Neuronal stem cell (in vitro differentiated cells): Measurements from ENCODE around the gene HTRA3.
A peak's percentile ranks its signal among the peaks of the same experiment; 100 is the strongest.

Source experiments
- DNase-seq: peaks from one replicate; pipeline ENCODE4 v3.0.0-alpha.2; 2013; ENCODE audit warnings: low spot score
- H2AFZ ChIP-seq: one replicate; pipeline ENCODE4 v1.6.1; 2013; ENCODE audit warnings: mild to moderate bottlenecking, low read length, inconsistent platforms
- H2AK5ac ChIP-seq: 2 replicates; pipeline ENCODE4 v1.6.1; 2013; ENCODE audit warnings: low read depth, mild to moderate bottlenecking, inconsistent platforms, low read length, moderate library complexity, mixed read lengths
- H2BK120ac ChIP-seq: 2 replicates; pipeline ENCODE4 v1.6.1; 2013; ENCODE audit warnings: low read depth, mild to moderate bottlenecking, inconsistent platforms, low read length, moderate library complexity, mixed read lengths
- H2BK12ac ChIP-seq: one replicate; pipeline ENCODE4 v1.6.1; 2013; ENCODE audit warnings: low read length, inconsistent platforms
- H2BK15ac ChIP-seq: 2 replicates; pipeline ENCODE4 v1.6.1; 2013; ENCODE audit warnings: mild to moderate bottlenecking, low read length, inconsistent platforms, mixed read lengths
- H2BK5ac ChIP-seq: one replicate; pipeline ENCODE4 v1.6.1; 2013; ENCODE audit warnings: inconsistent platforms, mild to moderate bottlenecking, low read length, moderate library complexity
- H3K14ac ChIP-seq: one replicate; pipeline ENCODE4 v1.6.1; 2013; ENCODE audit warnings: low read length, inconsistent platforms
- H3K18ac ChIP-seq: 2 replicates; pipeline ENCODE4 v1.6.1; 2013; ENCODE audit warnings: low read length, inconsistent platforms
- H3K23ac ChIP-seq: 2 replicates; pipeline ENCODE4 v1.6.1; 2013; ENCODE audit warnings: low read depth, mild to moderate bottlenecking, mixed read lengths, low read length, inconsistent platforms; ENCODE audit not compliant: poor library complexity
- H3K27ac ChIP-seq: replicated peaks from 3 replicates; pipeline ENCODE4 v1.5.1; 2013; ENCODE audit warnings: low read length, inconsistent platforms
- H3K27me3 ChIP-seq, 3 experiments: 2 replicates each; pipeline ENCODE4 v1.6.1; 2013; ENCODE audit warnings: low read length in 3 of 3, mild to moderate bottlenecking in 2 of 3, inconsistent platforms in 1 of 3, low read depth in 1 of 3, mixed read lengths in 1 of 3, moderate library complexity in 1 of 3; ENCODE audit not compliant: control insufficient read depth in 3 of 3, insufficient read depth in 3 of 3
- H3K36me3 ChIP-seq, 2 donors: replicated peaks in 1 of 2; 2 replicates each; pipeline ENCODE4 v1.6.1; 2013; ENCODE audit warnings: low read length in 2 of 2; ENCODE audit not compliant: control insufficient read depth in 2 of 2, insufficient read depth in 2 of 2
- H3K4ac ChIP-seq: 2 replicates; pipeline ENCODE4 v1.6.1; 2013; ENCODE audit warnings: inconsistent platforms, mild to moderate bottlenecking, low read length, moderate library complexity
- H3K4me1 ChIP-seq, 2 donors: 1 replicate in 1 of 2; 2 replicates in 1 of 2; pipeline ENCODE4 v1.6.1; 2013; ENCODE audit warnings: low read length in 2 of 2, low read depth in 1 of 2; ENCODE audit not compliant: control insufficient read depth in 2 of 2, insufficient read depth in 1 of 2
- H3K4me2 ChIP-seq: one replicate; pipeline ENCODE4 v1.6.1; 2013; ENCODE audit warnings: mild to moderate bottlenecking, low read length, inconsistent platforms; ENCODE audit not compliant: insufficient read depth, poor library complexity, severe bottlenecking
- H3K4me3 ChIP-seq, 2 donors: 2 replicates each; pipeline ENCODE4 v1.5.1; 2013; ENCODE audit warnings: low read length in 2 of 2, mild to moderate bottlenecking in 2 of 2, inconsistent platforms in 1 of 2, moderate library complexity in 1 of 2
- H3K79me1 ChIP-seq: one replicate; pipeline ENCODE4 v1.6.1; 2013; ENCODE audit warnings: low read depth, mild to moderate bottlenecking, inconsistent platforms, low read length, moderate library complexity
- H3K9ac ChIP-seq: one replicate; pipeline ENCODE4 v1.6.1; 2013; ENCODE audit warnings: mild to moderate bottlenecking, low read depth, low read length, inconsistent platforms; ENCODE audit not compliant: poor library complexity
- H3K9me3 ChIP-seq, 2 donors: replicated peaks in 1 of 2; 2 replicates each; pipeline versions ENCODE3 to v1.6.1; 2013; ENCODE audit warnings: low read length in 2 of 2, mild to moderate bottlenecking in 2 of 2, inconsistent platforms in 1 of 2, low read depth in 1 of 2, mixed read lengths in 1 of 2, moderate library complexity in 1 of 2; ENCODE audit not compliant: control insufficient read depth in 2 of 2, insufficient read depth in 1 of 2
- H4K8ac ChIP-seq: one replicate; pipeline ENCODE4 v1.6.1; 2013; ENCODE audit warnings: low read depth, mild to moderate bottlenecking, inconsistent platforms, low read length, moderate library complexity
- H4K91ac ChIP-seq: one replicate; pipeline ENCODE4 v1.6.1; 2013; ENCODE audit warnings: low read length, low read depth, mild to moderate bottlenecking, inconsistent platforms; ENCODE audit not compliant: poor library complexity
- WGBS, 2 donors: extraction: QIAGEN DNeasy Blood & Tissue Kit; methylation state at CpG; one replicate each; pipeline ENCODE4 v1.1.7; 2013; ENCODE audit warnings: missing lambda C conversion rate in 2 of 2, mixed read lengths in 1 of 2; ENCODE audit not compliant: insufficient read length in 2 of 2, insufficient replicate concordance in 1 of 2; ENCODE audit errors: extremely low coverage in 2 of 2; 5-methylcytosine and 5-hydroxymethylcytosine counted together

HTRA3 gene

GRCh38 chr4:8307714-8308113 lies 38.2 kb downstream of the HTRA3 start:
- Histone ChIP-seq H3K9ac (no peak overlapping the region), H3K4me1 (peaks cover 0 to 8% of the 10 kb centered on the region in 2 donors), H3K27me3 (peaks cover 0 to 11% (median 0%) of the 10 kb centered on the region in 3 experiments), H3K36me3 (no peaks in the 10 kb centered on the region), H2BK12ac (no peak overlapping the region), H3K27ac (no peak overlapping the region), H4K91ac (no peak overlapping the region), H2BK120ac (no peak overlapping the region), H3K18ac (peak overlapping the region; percentile 17), H3K4me2 (no peak overlapping the region), H2BK5ac (no peak overlapping the region), H3K4me3 (no peak overlapping the region), H2BK15ac (no peak overlapping the region), H3K23ac (peak overlapping the region; percentile 30), H2AFZ (no peak overlapping the region), H3K4ac (peak overlapping the region; percentile 17), H3K9me3 (peaks cover 0 to 2% of the 10 kb centered on the region in 2 donors), H2AK5ac (peak overlapping the region; percentile 47), H4K8ac (no peak overlapping the region), H3K79me1 (peaks cover 3% of the 10 kb centered on the region), H3K14ac (peak overlapping the region; percentile 72)
- no peak for DNase-seq
- WGBS, 2 donors = no CpG with 5 or more reads among the region's 7 CpGs

- Histone ChIP-seq H3K4me3 (no peak overlapping the region), H2BK5ac (no peak overlapping the region), H3K4me1 (peaks cover 0 to 8% of the 10 kb centered on the region in 2 donors), H2AFZ (no peak overlapping the region), H3K18ac (no peak overlapping the region), H3K9ac (no peak overlapping the region), H4K91ac (no peak overlapping the region), H2AK5ac (peak overlapping the region; percentile 47), H3K4me2 (no peak overlapping the region), H3K79me1 (peaks cover 3% of the 10 kb centered on the region), H3K14ac (no peak overlapping the region), H4K8ac (no peak overlapping the region), H2BK15ac (no peak overlapping the region), H3K4ac (no peak overlapping the region), H3K9me3 (peaks cover 2 to 3% of the 10 kb centered on the region in 2 donors), H3K27ac (no peak overlapping the region), H3K23ac (no peak overlapping the region), H3K27me3 (peaks cover 0 to 11% (median 0%) of the 10 kb centered on the region in 3 experiments), H2BK12ac (no peak overlapping the region), H3K36me3 (no peaks in the 10 kb centered on the region), H2BK120ac (no peak overlapping the region)
- no peak for DNase-seq
- no CpG with 5 or more reads among the region's 9 CpGs for WGBS, 2 donors
These were observed 38.6 kb downstream of the HTRA3 start for GRCh38 chr4:8308144-8308543.

GRCh38 chr4:8308856-8309771 lies 39.6 kb downstream of the HTRA3 start:
- WGBS, 2 donors = no CpG with 5 or more reads among the region's 24 CpGs
- DNase-seq = no peak
- Histone ChIP-seq H3K4me1 (peaks cover 0 to 7% of the 10 kb centered on the region in 2 donors), H3K4ac (peak overlapping the region; percentile 28), H4K91ac (no peak overlapping the region), H3K18ac (peak overlapping the region; percentile 83), H2BK120ac (peak overlapping the region; percentile 82), H3K9ac (peak overlapping the region; percentile 2), H3K14ac (peak overlapping the region; percentile 91), H4K8ac (peak overlapping the region; percentile 56), H2BK15ac (peak overlapping the region; percentile 38), H2AK5ac (peak overlapping the region; percentile 88), H3K4me3 (no peak overlapping the region), H2AFZ (no peak overlapping the region), H3K27ac (no peak overlapping the region), H3K79me1 (peaks cover 3% of the 10 kb centered on the region), H3K4me2 (no peak overlapping the region), H3K23ac (peak overlapping the region; percentile 81), H3K9me3 (peaks cover 2 to 3% of the 10 kb centered on the region in 2 donors), H2BK12ac (peak overlapping the region; percentile 49), H3K36me3 (no peaks in the 10 kb centered on the region), H2BK5ac (peak overlapping the region; percentile 8), H3K27me3 (peaks cover 0 to 11% (median 0%) of the 10 kb centered on the region in 3 experiments)

- H3K79me1 ChIP-seq = peaks cover 3% of the 10 kb centered on the region
- H2BK15ac ChIP-seq = no peak overlapping the region
- no peak overlapping the region for H2BK5ac ChIP-seq
- H3K4me3 ChIP-seq = no peak overlapping the region
- no peak overlapping the region for H4K91ac ChIP-seq
- no peak overlapping the region for H3K23ac ChIP-seq
- H4K8ac ChIP-seq = no peak overlapping the region
- H2BK120ac ChIP-seq = no peak overlapping the region
- no peak overlapping the region for H2AK5ac ChIP-seq
- H3K4me2 ChIP-seq = no peak overlapping the region
- no peaks in the 10 kb centered on the region for H3K36me3 ChIP-seq
- H3K27ac ChIP-seq = no peak overlapping the region
- no peak overlapping the region for H3K9ac ChIP-seq
- H2AFZ ChIP-seq = no peak overlapping the region
- H3K14ac ChIP-seq = no peak overlapping the region
- peaks cover 4 to 11% of the 10 kb centered on the region in 2 donors for H3K4me1 ChIP-seq
- no peak overlapping the region for H2BK12ac ChIP-seq
- peaks cover 2 to 3% of the 10 kb centered on the region in 2 donors for H3K9me3 ChIP-seq
- H3K27me3 ChIP-seq = peaks cover 0 to 11% (median 0%) of the 10 kb centered on the region in 3 experiments
- no peak overlapping the region for H3K4ac ChIP-seq
- H3K18ac ChIP-seq = no peak overlapping the region
- no CpG with 5 or more reads among the region's 10 CpGs for WGBS, 2 donors
- DNase-seq = no peak
These were observed 40.8 kb downstream of the HTRA3 start for GRCh38 chr4:8310306-8310705.
